PC-3 (cell line): Measurements from ENCODE around the gene EMSY.

ENCODE experiments used
- EZH2phosphoT487 ChIP-seq: fragments of 300-600 bp; sonication (generic); IDR thresholded peaks from 2 replicates; pipeline ENCODE4 v1.6.1; 2018; ENCODE audit warnings: mild to moderate bottlenecking, antibody characterized with exemption, low read length, borderline replicate concordance
- TF ChIP-seq, protein P1 (sequence below): fragments of 300-600 bp; sonication (generic); conservative IDR thresholded peaks from 2 replicates; pipeline ENCODE4 v1.5.1; 2017; ENCODE audit warnings: antibody characterized with exemption, low read depth, mild to moderate bottlenecking, low read length

DNA sequence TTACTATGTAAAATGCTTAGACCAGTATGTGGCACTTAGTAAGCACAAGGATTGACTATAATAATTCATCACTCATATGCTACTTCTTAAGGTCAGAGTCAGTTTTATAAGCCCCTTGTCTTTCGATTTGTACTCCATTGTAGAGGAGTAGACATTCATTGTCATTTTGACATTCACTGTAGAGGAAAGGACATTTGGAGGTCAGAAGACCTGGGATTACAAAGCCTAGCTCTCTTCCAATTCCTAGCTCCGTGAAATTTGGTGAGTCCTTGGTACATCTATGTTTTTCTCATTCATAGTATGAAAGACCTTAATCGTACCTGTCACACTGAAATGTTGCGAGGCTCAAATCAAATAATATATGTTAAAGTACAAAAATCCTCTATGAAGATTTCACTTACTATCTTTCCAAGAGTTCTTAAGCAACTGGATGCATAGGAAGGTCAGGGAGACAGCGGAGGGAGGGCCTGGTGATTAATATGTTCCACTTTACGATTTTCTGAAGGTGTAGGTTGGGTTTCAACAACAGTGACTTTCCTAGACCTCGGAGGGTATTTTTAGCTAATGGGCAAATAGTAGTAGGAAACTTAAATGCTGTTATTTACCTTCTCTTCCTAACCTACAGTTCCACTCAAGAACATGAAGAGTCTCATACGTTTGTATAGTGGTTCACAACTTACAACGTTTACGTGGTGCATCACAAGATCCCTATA is 1.4 kb upstream of the EMSY start:
- TF ChIP-seq EZH2phosphoT487 = no peak
- TF ChIP-seq, protein P1, sequence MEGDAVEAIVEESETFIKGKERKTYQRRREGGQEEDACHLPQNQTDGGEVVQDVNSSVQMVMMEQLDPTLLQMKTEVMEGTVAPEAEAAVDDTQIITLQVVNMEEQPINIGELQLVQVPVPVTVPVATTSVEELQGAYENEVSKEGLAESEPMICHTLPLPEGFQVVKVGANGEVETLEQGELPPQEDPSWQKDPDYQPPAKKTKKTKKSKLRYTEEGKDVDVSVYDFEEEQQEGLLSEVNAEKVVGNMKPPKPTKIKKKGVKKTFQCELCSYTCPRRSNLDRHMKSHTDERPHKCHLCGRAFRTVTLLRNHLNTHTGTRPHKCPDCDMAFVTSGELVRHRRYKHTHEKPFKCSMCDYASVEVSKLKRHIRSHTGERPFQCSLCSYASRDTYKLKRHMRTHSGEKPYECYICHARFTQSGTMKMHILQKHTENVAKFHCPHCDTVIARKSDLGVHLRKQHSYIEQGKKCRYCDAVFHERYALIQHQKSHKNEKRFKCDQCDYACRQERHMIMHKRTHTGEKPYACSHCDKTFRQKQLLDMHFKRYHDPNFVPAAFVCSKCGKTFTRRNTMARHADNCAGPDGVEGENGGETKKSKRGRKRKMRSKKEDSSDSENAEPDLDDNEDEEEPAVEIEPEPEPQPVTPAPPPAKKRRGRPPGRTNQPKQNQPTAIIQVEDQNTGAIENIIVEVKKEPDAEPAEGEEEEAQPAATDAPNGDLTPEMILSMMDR = no peak
